Activated T-helper 2 cell treated with anti-CD3 and anti-CD28 coated beads, Interferon-gamma antibody, Interleukin-2, Interleukin-4, amounts not matched to agents 10 μg/mL and 5 μg/mL and 100 μg/mL, durations not matched to agents 14 hours and 24 hours and 36 hours (primary cell): ENCODE measurements around the gene FOXRED2. TPM values are rescaled to one million over a fixed set of nuclear protein-coding genes. Genes with fewer than 3 reads are reported as not detected.
"Not testable (repeated sequence)": the region's sequence is repeated elsewhere in the genome, so short reads cannot be mapped to it uniquely, and the experiment has no call there.

Experiments used
- DNase-seq: peaks from one replicate; pipeline ENCODE4 v3.0.0; 2021; ENCODE audit warnings: low spot score
- H3K27ac Mint-ChIP-seq: one replicate; pipeline ENCODE4 v1.8.0; 2021; ENCODE audit warnings: mixed read lengths
- H3K27me3 Mint-ChIP-seq: one replicate; pipeline ENCODE4 v1.8.0; 2021; ENCODE audit warnings: low read depth, mixed read lengths
- H3K36me3 Mint-ChIP-seq: one replicate; pipeline ENCODE4 v1.8.0; 2021; ENCODE audit warnings: low read depth, mixed read lengths
- H3K4me1 Mint-ChIP-seq: one replicate; pipeline ENCODE4 v1.8.0; 2021; ENCODE audit warnings: low read depth, mixed read lengths
- H3K4me3 Mint-ChIP-seq: one replicate; pipeline ENCODE4 v1.8.0; 2021; ENCODE audit warnings: low read depth, mild to moderate bottlenecking, moderate library complexity, mixed read lengths
- H3K9me3 Mint-ChIP-seq: one replicate; pipeline ENCODE4 v1.8.0; 2021; ENCODE audit warnings: mixed read lengths
- intact Hi-C: fragments of 100-400 bp; cut with micrococcal nuclease; formaldehyde crosslinking; loops from one replicate; pipeline ENCODE4 v1.15.1; 2023
- total RNA-seq: library from RNA; stranded (reverse); gene quantifications from 2 replicates; pipeline ENCODE4 v1.2.3, GENCODE V29; 2022

FOXRED2 gene
- total RNA-seq, 1 donor from 2014 or later: 17.6 TPM

- intact Hi-C loops: no loop called here
- no peak overlapping the region for H3K27ac Mint-ChIP-seq
- H3K9me3 Mint-ChIP-seq: no peaks in the 10 kb centered on the region
- H3K4me3 Mint-ChIP-seq: no peak overlapping the region
- peaks cover 10% of the 10 kb centered on the region for H3K36me3 Mint-ChIP-seq
- no peak for DNase-seq
- H3K4me1 Mint-ChIP-seq: peaks cover 16% of the 10 kb centered on the region
- no peaks in the 10 kb centered on the region for H3K27me3 Mint-ChIP-seq
These were observed 43.1 kb downstream of the FOXRED2 start for GRCh38 chr22:36463783-36464184.

- peaks cover 3% of the 10 kb centered on the region for H3K36me3 Mint-ChIP-seq
- H3K4me3 Mint-ChIP-seq: no peak overlapping the region
- peaks cover 8% of the 10 kb centered on the region for H3K4me1 Mint-ChIP-seq
- no peaks in the 10 kb centered on the region for H3K9me3 Mint-ChIP-seq
- peak overlapping the region; percentile 42 for H3K27ac Mint-ChIP-seq
- no peaks in the 10 kb centered on the region for H3K27me3 Mint-ChIP-seq
- DNase-seq: no peak
- intact Hi-C loops: no loop called here
These were observed 44.9 kb downstream of the FOXRED2 start for GRCh38 chr22:36461665-36462649.

GRCh38 chr22:36460202-36460601, 46.6 kb downstream of the FOXRED2 start:
- Mint-ChIP-seq H3K36me3 (no peaks in the 10 kb centered on the region), H3K4me1 (peaks cover 13% of the 10 kb centered on the region), H3K9me3 (no peaks in the 10 kb centered on the region), H3K27me3 (no peaks in the 10 kb centered on the region), H3K4me3 (no peak overlapping the region), H3K27ac (no peak overlapping the region)
- DNase-seq: no peak
- intact Hi-C loops: no loop called here

- no peak overlapping the region for H3K4me3 Mint-ChIP-seq
- peaks cover 23% of the 10 kb centered on the region for H3K4me1 Mint-ChIP-seq
- no peak overlapping the region for H3K27ac Mint-ChIP-seq
- no peaks in the 10 kb centered on the region for H3K9me3 Mint-ChIP-seq
- H3K27me3 Mint-ChIP-seq: no peaks in the 10 kb centered on the region
- no peaks in the 10 kb centered on the region for H3K36me3 Mint-ChIP-seq
- DNase-seq: no peak
- intact Hi-C loops: no loop called here
These were observed 49.0 kb downstream of the FOXRED2 start for GRCh38 chr22:36457688-36458450.

GRCh38 chr22:36456464-36456845, 50.4 kb downstream of the FOXRED2 start:
- peak overlapping the region; percentile 23 for H3K27ac Mint-ChIP-seq
- DNase-seq: no peak
- H3K27me3 Mint-ChIP-seq: no peaks in the 10 kb centered on the region
- H3K4me3 Mint-ChIP-seq: peak overlapping the region; percentile 55
- intact Hi-C loops: no loop called here
- peaks cover 35% of the 10 kb centered on the region for H3K4me1 Mint-ChIP-seq
- no peaks in the 10 kb centered on the region for H3K9me3 Mint-ChIP-seq
- no peaks in the 10 kb centered on the region for H3K36me3 Mint-ChIP-seq

- Mint-ChIP-seq H3K27me3 (no peaks in the 10 kb centered on the region), H3K27ac (peak overlapping the region; percentile 59), H3K36me3 (no peaks in the 10 kb centered on the region), H3K4me3 (peak overlapping the region; percentile 55), H3K9me3 (no peaks in the 10 kb centered on the region), H3K4me1 (peaks cover 35% of the 10 kb centered on the region)
- intact Hi-C loops: no loop called here
- DNase-seq: no peak
These were observed 51.0 kb downstream of the FOXRED2 start for GRCh38 chr22:36455571-36456463.

- Mint-ChIP-seq H3K27ac (peak overlapping the region; percentile 60), H3K4me1 (peaks cover 35% of the 10 kb centered on the region), H3K36me3 (no peaks in the 10 kb centered on the region), H3K9me3 (no peaks in the 10 kb centered on the region), H3K4me3 (peak overlapping the region; percentile 69), H3K27me3 (no peaks in the 10 kb centered on the region)
- intact Hi-C loops: loop anchor here (5.0 kb wide), 2 partner anchors 48 to 123 kb away; no protein-coding TSS in a partner anchor
- DNase-seq: peak; percentile 95
These were observed 51.8 kb downstream of the FOXRED2 start for GRCh38 chr22:36454916-36455570.

- no peaks in the 10 kb centered on the region for H3K36me3 Mint-ChIP-seq
- no peak for DNase-seq
- H3K27ac Mint-ChIP-seq: peak overlapping the region; percentile 57
- H3K4me1 Mint-ChIP-seq: peaks cover 36% of the 10 kb centered on the region
- H3K4me3 Mint-ChIP-seq: peak overlapping the region; percentile 69
- intact Hi-C loops: loop anchor here (5.0 kb wide), 2 partner anchors 47 to 122 kb away; no protein-coding TSS in a partner anchor
- H3K9me3 Mint-ChIP-seq: no peaks in the 10 kb centered on the region
- H3K27me3 Mint-ChIP-seq: no peaks in the 10 kb centered on the region
These were observed 52.9 kb downstream of the FOXRED2 start for GRCh38 chr22:36453855-36454378.

- Mint-ChIP-seq H3K27ac (peak overlapping the region; percentile 94), H3K4me1 (peaks cover 38% of the 10 kb centered on the region)
- not testable (repeated sequence) for DNase-seq
These were observed 53.7 kb downstream of the FOXRED2 start for GRCh38 chr22:36452978-36453607.

GRCh38 chr22:36452250-36452977, 54.4 kb downstream of the FOXRED2 start:
- Mint-ChIP-seq H3K4me1 (peaks cover 43% of the 10 kb centered on the region), H3K27me3 (no peaks in the 10 kb centered on the region), H3K4me3 (peak overlapping the region; percentile 47), H3K27ac (peak overlapping the region; percentile 94), H3K9me3 (no peaks in the 10 kb centered on the region), H3K36me3 (no peaks in the 10 kb centered on the region)
- peak; percentile 21 for DNase-seq
- intact Hi-C loops: loop anchor here (5.0 kb wide), 2 partner anchors 45 to 120 kb away; no protein-coding TSS in a partner anchor

More at GRCh38 chr22:36452978-36453607, 53.7 kb downstream of the FOXRED2 start:
- H3K9me3 Mint-ChIP-seq, H3K36me3 Mint-ChIP-seq, H3K27me3 Mint-ChIP-seq: not testable (repeated sequence)
- intact Hi-C loops: loop anchor here (5.0 kb wide), 2 partner anchors 46 to 121 kb away; no protein-coding TSS in a partner anchor
- peak overlapping the region; percentile 47 for H3K4me3 Mint-ChIP-seq

GRCh38 chr22:36450923-36451322, 55.9 kb downstream of the FOXRED2 start:
- H3K4me3 Mint-ChIP-seq, DNase-seq, H3K9me3 Mint-ChIP-seq, H3K36me3 Mint-ChIP-seq, H3K27me3 Mint-ChIP-seq: not testable (repeated sequence)
- intact Hi-C loops: loop anchor here (1.0 to 5.0 kb wide), 4 partner anchors 11 to 119 kb away; no protein-coding TSS in a partner anchor
- Mint-ChIP-seq H3K27ac (peak overlapping the region; percentile 94), H3K4me1 (peaks cover 38% of the 10 kb centered on the region)
